IgD-negative memory B cell (primary cell): Measurements from ENCODE around the gene PTCH1. TPM values are rescaled to one million over a fixed set of nuclear protein-coding genes. Genes with fewer than 3 reads are reported as not detected.
A peak's percentile ranks its signal among the peaks of the same experiment; 100 is the strongest.

ENCODE experiments used
- H3K27ac Mint-ChIP-seq, 3 donors: one replicate each; pipeline ENCODE4 v1.8.0; 2020 to 2022; ENCODE audit warnings: mild to moderate bottlenecking in 3 of 3, mixed read lengths in 3 of 3, moderate library complexity in 1 of 3
- H3K27me3 Mint-ChIP-seq: one replicate; pipeline ENCODE4 v1.8.0; 2021; ENCODE audit warnings: mixed read lengths
- H3K36me3 Mint-ChIP-seq: one replicate; pipeline ENCODE4 v1.8.0; 2020; ENCODE audit warnings: mild to moderate bottlenecking, mixed read lengths
- H3K4me1 Mint-ChIP-seq, 3 donors: one replicate each; pipeline ENCODE4 v1.8.0; 2020 to 2022; ENCODE audit warnings: mixed read lengths in 3 of 3, mild to moderate bottlenecking in 1 of 3
- H3K4me3 Mint-ChIP-seq, 4 donors: one replicate each; pipeline ENCODE4 v1.8.0; 2020 to 2022; ENCODE audit warnings: mild to moderate bottlenecking in 4 of 4, mixed read lengths in 4 of 4, moderate library complexity in 3 of 4
- H3K9me3 Mint-ChIP-seq, 3 donors: one replicate each; pipeline ENCODE4 v1.8.0; 2020 to 2021; ENCODE audit warnings: mixed read lengths in 3 of 3, mild to moderate bottlenecking in 1 of 3
- polyA plus RNA-seq: library from polyadenylated mRNA; unstranded; fragments of 300-500 nt; fragmentation: Illumina TruSeq; gene quantifications from one replicate; pipeline ENCODE4 v1.2.3, GENCODE V29; 2021

PTCH1 gene
- polyA plus RNA-seq, 1 donor from 2014 or later: 19.3 TPM

GRCh38 chr9:95496687-95497086, 20.1 kb downstream of the PTCH1 start:
- peaks cover 8 to 29% (median 25%) of the 10 kb centered on the region in 3 donors for H3K4me1 Mint-ChIP-seq
- H3K27me3 Mint-ChIP-seq: peaks cover 3% of the 10 kb centered on the region
- H3K27ac Mint-ChIP-seq: no peak overlapping the region
- H3K9me3 Mint-ChIP-seq: no peaks in the 10 kb centered on the region
- no peaks in the 10 kb centered on the region for H3K36me3 Mint-ChIP-seq
- no peak overlapping the region for H3K4me3 Mint-ChIP-seq

- H3K4me3 Mint-ChIP-seq: peak overlapping the region in 3 of 4 donors; percentile 16 to 95 (median 92)
- peaks cover 6 to 29% (median 25%) of the 10 kb centered on the region in 3 donors for H3K4me1 Mint-ChIP-seq
These were observed 20.8 kb downstream of the PTCH1 start for GRCh38 chr9:95495961-95496360.

GRCh38 chr9:95495529-95495928, 21.2 kb downstream of the PTCH1 start:
- Mint-ChIP-seq H3K27me3 (peaks cover 3% of the 10 kb centered on the region), H3K27ac (peak overlapping the region in 1 of 3 donors; percentile 96), H3K36me3 (no peaks in the 10 kb centered on the region), H3K4me3 (peak overlapping the region in 3 of 4 donors; percentile 16 to 95 (median 92)), H3K9me3 (no peaks in the 10 kb centered on the region), H3K4me1 (peaks cover 6 to 28% (median 25%) of the 10 kb centered on the region in 3 donors)

More at GRCh38 chr9:95495961-95496360, 20.8 kb downstream of the PTCH1 start:
- H3K27me3 Mint-ChIP-seq: peaks cover 3% of the 10 kb centered on the region
- H3K27ac Mint-ChIP-seq: no peak overlapping the region
- no peaks in the 10 kb centered on the region for H3K9me3 Mint-ChIP-seq
- no peaks in the 10 kb centered on the region for H3K36me3 Mint-ChIP-seq

- Mint-ChIP-seq H3K4me3 (peak overlapping the region; percentile 85 to 96 (median 94)), H3K9me3 (no peaks in the 10 kb centered on the region), H3K27me3 (peaks cover 3% of the 10 kb centered on the region)
These were observed 22.1 kb downstream of the PTCH1 start for GRCh38 chr9:95494416-95495371.

GRCh38 chr9:95494022-95494415, 22.8 kb downstream of the PTCH1 start:
- H3K27me3 Mint-ChIP-seq: peaks cover 3% of the 10 kb centered on the region
- peaks cover 6 to 28% (median 25%) of the 10 kb centered on the region in 3 donors for H3K4me1 Mint-ChIP-seq
- no peaks in the 10 kb centered on the region for H3K36me3 Mint-ChIP-seq
- peak overlapping the region; percentile 80 to 96 (median 95) for H3K27ac Mint-ChIP-seq
- peak overlapping the region; percentile 85 to 96 (median 94) for H3K4me3 Mint-ChIP-seq
- no peaks in the 10 kb centered on the region for H3K9me3 Mint-ChIP-seq

More at GRCh38 chr9:95494416-95495371, 22.1 kb downstream of the PTCH1 start:
- H3K4me1 Mint-ChIP-seq: peaks cover 6 to 28% (median 25%) of the 10 kb centered on the region in 3 donors
- H3K27ac Mint-ChIP-seq: peak overlapping the region; percentile 80 to 96 (median 95)
- no peaks in the 10 kb centered on the region for H3K36me3 Mint-ChIP-seq

GRCh38 chr9:95493402-95493801, 23.4 kb downstream of the PTCH1 start:
- Mint-ChIP-seq H3K27me3 (peaks cover 2% of the 10 kb centered on the region), H3K9me3 (no peaks in the 10 kb centered on the region), H3K36me3 (no peaks in the 10 kb centered on the region), H3K27ac (peak overlapping the region in 1 of 3 donors; percentile 96), H3K4me1 (peaks cover 6 to 28% (median 24%) of the 10 kb centered on the region in 3 donors), H3K4me3 (peak overlapping the region in 3 of 4 donors; percentile 58 to 95 (median 92))

- H3K4me3 Mint-ChIP-seq: peak overlapping the region in 2 of 4 donors; percentile 22 to 74
- H3K9me3 Mint-ChIP-seq: no peaks in the 10 kb centered on the region
- H3K36me3 Mint-ChIP-seq: peaks cover 3% of the 10 kb centered on the region
- H3K27me3 Mint-ChIP-seq: peaks cover 2% of the 10 kb centered on the region
- H3K27ac Mint-ChIP-seq: no peak overlapping the region
- peaks cover 6 to 28% (median 19%) of the 10 kb centered on the region in 3 donors for H3K4me1 Mint-ChIP-seq
These were observed 25.0 kb downstream of the PTCH1 start for GRCh38 chr9:95491543-95492320.

GRCh38 chr9:95488954-95489353, 27.8 kb downstream of the PTCH1 start:
- Mint-ChIP-seq H3K9me3 (no peaks in the 10 kb centered on the region), H3K4me1 (peaks cover 0 to 17% (median 15%) of the 10 kb centered on the region in 3 donors), H3K27ac (peak overlapping the region in 1 of 3 donors; percentile 11), H3K36me3 (peaks cover 3% of the 10 kb centered on the region), H3K4me3 (peak overlapping the region in 1 of 4 donors; percentile 55), H3K27me3 (no peaks in the 10 kb centered on the region)

- no peak overlapping the region for H3K4me3 Mint-ChIP-seq
- H3K4me1 Mint-ChIP-seq: peaks cover 0 to 4% (median 0%) of the 10 kb centered on the region in 3 donors
- H3K36me3 Mint-ChIP-seq: peaks cover 3% of the 10 kb centered on the region
- no peaks in the 10 kb centered on the region for H3K27me3 Mint-ChIP-seq
- no peaks in the 10 kb centered on the region for H3K9me3 Mint-ChIP-seq
- H3K27ac Mint-ChIP-seq: no peak overlapping the region
These were observed 30.5 kb downstream of the PTCH1 start for GRCh38 chr9:95486318-95486717.

- Mint-ChIP-seq H3K36me3 (peaks cover 3% of the 10 kb centered on the region), H3K4me3 (no peak overlapping the region), H3K9me3 (no peaks in the 10 kb centered on the region), H3K4me1 (peaks cover 0 to 2% (median 0%) of the 10 kb centered on the region in 3 donors), H3K27ac (no peak overlapping the region), H3K27me3 (no peaks in the 10 kb centered on the region)
These were observed 32.5 kb downstream of the PTCH1 start for GRCh38 chr9:95484225-95484624.

- Mint-ChIP-seq H3K27me3 (no peaks in the 10 kb centered on the region), H3K27ac (no peak overlapping the region), H3K4me3 (no peak overlapping the region), H3K9me3 (no peaks in the 10 kb centered on the region), H3K36me3 (peaks cover 3% of the 10 kb centered on the region), H3K4me1 (peaks cover 0 to 2% (median 0%) of the 10 kb centered on the region in 3 donors)
These were observed 33.3 kb downstream of the PTCH1 start for GRCh38 chr9:95483431-95483830.

- Mint-ChIP-seq H3K27ac (no peak overlapping the region), H3K4me3 (no peak overlapping the region), H3K4me1 (peaks cover 0 to 2% (median 0%) of the 10 kb centered on the region in 3 donors), H3K36me3 (peaks cover 2% of the 10 kb centered on the region), H3K27me3 (no peaks in the 10 kb centered on the region), H3K9me3 (no peaks in the 10 kb centered on the region)
These were observed 34.1 kb downstream of the PTCH1 start for GRCh38 chr9:95482621-95483020.

GRCh38 chr9:95481000-95481399, 35.8 kb downstream of the PTCH1 start:
- Mint-ChIP-seq H3K9me3 (no peaks in the 10 kb centered on the region), H3K4me1 (peaks cover 0 to 2% (median 0%) of the 10 kb centered on the region in 3 donors), H3K27ac (peak overlapping the region in 1 of 3 donors; percentile 62), H3K36me3 (no peaks in the 10 kb centered on the region), H3K27me3 (no peaks in the 10 kb centered on the region), H3K4me3 (no peak overlapping the region)

- Mint-ChIP-seq H3K9me3 (no peaks in the 10 kb centered on the region), H3K4me1 (no peaks in the 10 kb centered on the region), H3K27ac (no peak overlapping the region), H3K4me3 (no peak overlapping the region), H3K27me3 (no peaks in the 10 kb centered on the region), H3K36me3 (no peaks in the 10 kb centered on the region)
These were observed 36.4 kb downstream of the PTCH1 start for GRCh38 chr9:95480346-95480745.

- no peak overlapping the region for H3K27ac Mint-ChIP-seq
- no peaks in the 10 kb centered on the region for H3K36me3 Mint-ChIP-seq
- no peaks in the 10 kb centered on the region for H3K27me3 Mint-ChIP-seq
- no peaks in the 10 kb centered on the region for H3K9me3 Mint-ChIP-seq
- no peak overlapping the region for H3K4me3 Mint-ChIP-seq
- H3K4me1 Mint-ChIP-seq: no peaks in the 10 kb centered on the region
These were observed 37.4 kb downstream of the PTCH1 start for GRCh38 chr9:95479330-95479729.
